ENCODE data around the gene CD99L2. TPM values are rescaled to one million over a fixed set of nuclear protein-coding genes. Genes with fewer than 3 reads are reported as not detected.

The CD99L2 gene
- total and polyA plus RNA-seq, 4 donors: 9.7 to 39.8 (median 23.8) TPM

GRCh38 chrX:150773634-150774033 is 124.8 kb downstream of the CD99L2 start:
- Histone ChIP-seq H3K4me3 (ENCODE audit: low read depth in 1 of 3, low read length in 3 of 3) (no peak overlapping the region), H3K9ac (ENCODE audit: low read depth in 1 of 2, low read length in 2 of 2) (no peak overlapping the region), H3K27ac (ENCODE audit: low read depth in 1 of 2, low read length in 2 of 2) (peak overlapping the region in 1 of 2 donors; percentile 61), H3K4me1 (ENCODE audit: control insufficient read depth in 4 of 4, insufficient read depth in 4 of 4, low read length in 3 of 4) (peaks cover 0 to 5% (median 1%) of the 10 kb centered on the region in 4 donors), H3K27me3 (ENCODE audit: control insufficient read depth in 4 of 4, insufficient read depth in 4 of 4, low read length in 3 of 4) (no peaks in the 10 kb centered on the region), H3K9me3 (ENCODE audit: control insufficient read depth in 4 of 4, low read length in 3 of 4) (no peaks in the 10 kb centered on the region), H3K36me3 (ENCODE audit: control insufficient read depth in 4 of 4, insufficient read depth in 3 of 4, low read depth in 1 of 4, low read length in 3 of 4) (peaks cover 0 to 4% (median 1%) of the 10 kb centered on the region in 4 donors)
- WGBS: 31% methylated on average over 4 of the region's 4 CpGs
- TF ChIP-seq HNF4A (conservative IDR thresholded peaks at IDR 0.05) (peak in 1 of 2 donors; percentile 32), HNF4G (IDR thresholded peaks at IDR 0.05) (no peak), SP1 (IDR thresholded peaks at IDR 0.05) (no peak), REST (IDR thresholded peaks at IDR 0.05) (no peak), RXRA (IDR thresholded peaks at IDR 0.05) (peak; percentile 84 to 94), MAX (IDR thresholded peaks at IDR 0.05) (no peak), NR2F2 (IDR thresholded peaks at IDR 0.05) (no peak), RAD21 (IDR thresholded peaks at IDR 0.05) (peak; percentile 44 to 51), JUND (IDR thresholded peaks at IDR 0.05) (no peak), YY1 (IDR thresholded peaks at IDR 0.05) (peak; percentile 28), ATF3 (IDR thresholded peaks at IDR 0.05) (no peak)
- no peak for DNase-seq (ENCODE audit: low spot score)

- TF ChIP-seq REST (IDR thresholded peaks at IDR 0.05) (no peak), ATF3 (IDR thresholded peaks at IDR 0.05) (no peak), EGR1 (IDR thresholded peaks at IDR 0.05; ENCODE audit: low read depth in 2 of 2) (no peak), NR2F2 (IDR thresholded peaks at IDR 0.05) (no peak), HNF4A (conservative IDR thresholded peaks at IDR 0.05) (no peak), RAD21 (IDR thresholded peaks at IDR 0.05) (no peak), MAX (IDR thresholded peaks at IDR 0.05) (no peak), YY1 (IDR thresholded peaks at IDR 0.05) (no peak), CTCF (IDR thresholded peaks at IDR 0.05; ENCODE audit: low read depth, low read length, missing input control) (no peak), ZBTB33 (IDR thresholded peaks at IDR 0.05) (no peak), TAF1 (conservative IDR thresholded peaks at IDR 0.05) (no peak), GABPA (IDR thresholded peaks at IDR 0.05 in 1 of 2, conservative IDR thresholded peaks at IDR 0.05 in 1 of 2) (no peak), JUND (IDR thresholded peaks at IDR 0.05) (no peak), RXRA (IDR thresholded peaks at IDR 0.05) (no peak), HNF4G (IDR thresholded peaks at IDR 0.05) (no peak), FOXA1 (IDR thresholded peaks at IDR 0.05) (no peak), SP1 (IDR thresholded peaks at IDR 0.05) (no peak), FOXA2 (IDR thresholded peaks at IDR 0.05) (no peak)
Measured at GRCh38 chrX:150773117-150773516, 125.4 kb downstream of the CD99L2 start.

More at GRCh38 chrX:150773117-150773516, 125.4 kb downstream of the CD99L2 start:
- 94% methylated on average over 8 of the region's 8 CpGs for WGBS
- Histone ChIP-seq H3K27me3 (ENCODE audit: control insufficient read depth in 4 of 4, insufficient read depth in 4 of 4, low read length in 3 of 4) (no peaks in the 10 kb centered on the region), H3K9me3 (ENCODE audit: control insufficient read depth in 4 of 4, low read length in 3 of 4) (no peaks in the 10 kb centered on the region), H3K4me3 (ENCODE audit: low read depth in 1 of 3, low read length in 3 of 3) (no peak overlapping the region), H3K9ac (ENCODE audit: low read depth in 1 of 2, low read length in 2 of 2) (no peak overlapping the region), H3K36me3 (ENCODE audit: control insufficient read depth in 4 of 4, insufficient read depth in 3 of 4, low read depth in 1 of 4, low read length in 3 of 4) (peaks cover 0 to 3% (median 1%) of the 10 kb centered on the region in 4 donors), H3K4me1 (ENCODE audit: control insufficient read depth in 4 of 4, insufficient read depth in 4 of 4, low read length in 3 of 4) (peaks cover 0 to 5% (median 1%) of the 10 kb centered on the region in 4 donors), H3K27ac (ENCODE audit: low read depth in 1 of 2, low read length in 2 of 2) (peak overlapping the region in 1 of 2 donors; percentile 10)
- no peak for DNase-seq (ENCODE audit: low spot score)
